ENCODE measurements around the gene CD2.
A peak's percentile ranks its signal among the peaks of the same experiment; 100 is the strongest.

The CD2 gene

DNA sequence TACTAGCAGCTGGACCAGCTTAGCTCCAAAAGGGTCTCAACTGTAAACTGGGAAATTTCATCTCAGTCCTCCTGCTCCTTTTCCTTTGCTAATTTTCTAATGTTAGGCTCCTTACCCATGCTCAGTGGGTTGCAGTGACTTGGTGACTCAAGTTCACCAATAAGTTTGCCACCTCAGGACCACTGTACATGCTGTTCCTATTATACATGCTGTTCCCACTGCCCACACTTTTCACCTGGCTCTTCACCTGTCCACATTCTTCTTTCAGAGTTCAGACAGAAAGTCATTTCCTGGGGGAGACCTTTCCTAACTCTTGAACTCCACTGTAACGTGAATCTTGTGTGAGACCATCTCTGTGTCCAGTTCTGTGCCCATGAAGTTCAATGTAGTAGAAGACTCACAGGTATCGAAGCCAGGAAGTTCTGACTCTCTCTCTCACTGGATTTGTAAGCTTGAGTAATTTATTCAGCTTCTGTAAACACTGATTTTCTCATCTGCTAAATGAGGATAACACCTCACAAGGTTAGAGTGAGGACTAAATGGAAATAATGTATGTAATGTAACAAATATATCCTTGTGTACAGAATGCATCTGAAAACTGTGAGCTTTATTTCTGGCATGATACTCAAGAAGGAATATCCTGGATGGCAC lies 17.9 kb downstream of the CD2 start:
- no peak for DNase-seq (ENCODE audit: low read depth in 4 of 4, low spot score in 1 of 4)

DNA sequence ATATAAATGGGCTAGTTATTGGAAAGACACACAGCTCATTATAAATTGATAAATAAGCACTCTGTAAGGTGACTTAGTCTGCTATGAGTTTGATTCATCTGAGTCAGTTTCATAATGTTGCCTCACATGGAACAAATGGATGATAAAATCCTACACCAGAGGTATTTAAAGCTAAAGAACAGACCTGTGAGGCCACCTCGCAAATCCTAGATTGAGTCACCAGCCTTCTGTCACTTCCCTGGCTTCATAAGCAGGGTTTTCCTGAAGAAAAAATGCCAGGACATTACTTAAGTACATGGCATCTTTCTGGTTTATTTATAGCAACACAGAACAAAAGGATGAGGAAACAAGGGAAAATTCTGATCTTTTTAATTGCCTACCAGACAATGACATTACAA lies 18.4 kb downstream of the CD2 start:
- DNase-seq (ENCODE audit: low read depth in 4 of 4, low spot score in 1 of 4): no peak

DNA sequence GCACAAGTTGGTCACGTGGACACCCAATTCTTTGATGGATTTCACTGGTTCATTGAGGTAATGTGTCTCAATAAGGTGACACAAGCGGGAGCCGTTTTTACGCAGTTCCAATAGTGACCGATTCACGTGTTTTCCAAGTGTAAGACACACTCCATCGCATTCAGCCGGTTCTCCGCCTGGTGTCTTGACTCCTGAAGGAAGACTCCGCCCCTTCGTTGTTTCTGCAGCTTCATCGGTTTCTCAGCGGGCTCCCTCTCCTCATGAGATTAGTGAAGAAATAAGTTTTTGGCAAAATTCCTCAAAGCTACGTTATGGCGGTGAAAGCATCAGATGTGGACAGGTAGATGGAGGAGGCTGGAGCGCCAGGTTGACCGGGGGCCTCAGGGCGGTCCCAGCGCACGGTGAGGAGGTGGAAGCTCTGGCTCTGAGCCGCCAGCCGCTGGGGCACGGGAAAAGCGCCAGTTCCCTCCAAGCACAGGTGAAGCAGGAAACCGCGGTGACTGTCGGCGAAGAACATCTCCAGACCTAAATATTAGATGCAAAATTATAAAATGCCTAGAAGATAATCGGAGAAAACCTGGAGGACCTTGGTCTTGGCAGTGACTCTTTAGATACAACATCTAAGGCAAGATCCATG lies 21.0 kb downstream of the CD2 start:
- DNase-seq (ENCODE audit: low read depth in 4 of 4, low spot score in 1 of 4): no peak

DNA sequence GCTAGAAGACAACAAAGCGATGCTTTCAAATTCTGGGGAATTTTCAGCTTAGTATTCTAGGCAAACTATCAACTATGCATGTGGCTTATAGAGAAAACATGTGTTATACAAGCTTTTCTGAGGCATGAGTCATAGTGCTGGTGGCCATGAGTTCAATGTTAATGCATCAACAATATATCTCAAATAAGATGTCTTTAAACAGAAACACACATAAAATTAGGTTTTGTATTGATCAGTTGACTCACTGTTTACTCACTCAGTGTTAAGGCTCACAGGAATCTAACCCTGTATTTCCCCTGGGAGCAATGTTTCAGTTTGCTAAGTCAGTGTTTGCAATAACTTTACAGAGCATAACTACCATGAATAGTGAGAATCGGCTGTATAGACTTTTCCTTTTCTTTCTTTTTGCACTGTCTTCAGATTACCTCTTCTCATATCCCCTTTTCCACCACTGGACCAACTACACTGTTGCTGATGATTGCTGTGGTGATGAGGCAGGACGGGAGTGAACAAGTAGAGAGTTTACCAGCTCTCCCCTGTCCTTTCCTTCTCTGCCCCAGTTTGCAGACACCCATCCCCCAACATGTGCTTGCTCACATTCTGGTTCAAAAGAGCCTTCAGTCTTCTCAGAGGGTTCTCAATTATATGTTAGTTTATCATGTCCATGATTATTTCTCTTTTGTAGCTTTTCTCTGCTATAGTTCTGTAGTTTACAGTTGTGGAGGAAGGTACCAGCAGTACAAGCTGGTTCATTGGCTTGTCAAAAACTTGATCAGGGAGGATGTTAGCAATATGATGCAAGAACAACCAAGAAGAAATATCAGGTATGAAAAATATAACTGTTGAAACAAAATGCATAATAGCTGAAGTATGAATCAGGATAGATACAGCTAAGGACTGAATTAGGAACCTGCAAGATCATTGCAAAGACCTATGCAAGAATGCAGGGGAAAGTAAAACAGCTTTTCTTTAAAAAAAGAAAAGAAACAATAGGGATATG lies 23.9 kb downstream of the CD2 start:
- no peak for DNase-seq (ENCODE audit: low read depth in 4 of 4, low spot score in 1 of 4)

DNA sequence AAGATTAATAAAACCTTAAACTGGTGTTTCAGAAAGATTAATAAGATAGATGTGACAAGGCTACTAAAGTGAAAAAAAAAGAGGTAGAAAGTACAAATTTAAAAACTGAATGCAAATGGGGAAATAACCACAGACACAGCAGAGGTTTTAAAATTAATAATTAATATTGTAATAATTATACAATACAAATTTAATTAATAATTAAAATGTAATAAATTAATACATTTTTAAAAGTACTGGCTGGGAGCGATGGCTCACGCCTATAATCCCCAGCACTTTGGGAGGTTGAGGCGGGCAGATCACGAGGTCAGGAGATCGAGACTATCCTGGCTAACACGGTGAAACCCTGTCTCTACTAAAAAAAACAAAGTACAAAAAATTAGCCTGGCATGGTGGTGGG lies 26.8 kb downstream of the CD2 start:
- no peak for DNase-seq (ENCODE audit: low read depth in 4 of 4, low spot score in 1 of 4)

DNA sequence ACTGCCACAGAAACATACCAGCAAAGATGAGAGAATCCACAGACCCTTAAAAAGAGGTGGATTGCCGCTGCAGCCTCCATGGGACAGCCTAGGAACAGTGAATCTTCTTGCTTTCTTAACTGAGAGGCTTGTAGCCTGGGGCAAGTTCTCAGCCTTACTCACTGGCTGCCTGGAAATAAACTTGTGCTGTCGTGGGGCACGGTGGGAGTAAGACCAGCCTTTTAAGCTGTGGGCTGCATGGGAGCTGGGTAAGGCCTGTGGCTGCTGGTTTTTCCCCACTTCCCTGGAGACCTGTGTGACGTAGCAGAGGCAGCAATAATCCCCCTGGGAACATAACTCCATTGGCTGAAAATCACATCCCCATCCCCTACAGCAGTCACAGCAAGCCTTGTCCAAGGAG lies 30.8 kb downstream of the CD2 start:
- no peak for DNase-seq (ENCODE audit: low read depth in 4 of 4, low spot score in 1 of 4)

DNA sequence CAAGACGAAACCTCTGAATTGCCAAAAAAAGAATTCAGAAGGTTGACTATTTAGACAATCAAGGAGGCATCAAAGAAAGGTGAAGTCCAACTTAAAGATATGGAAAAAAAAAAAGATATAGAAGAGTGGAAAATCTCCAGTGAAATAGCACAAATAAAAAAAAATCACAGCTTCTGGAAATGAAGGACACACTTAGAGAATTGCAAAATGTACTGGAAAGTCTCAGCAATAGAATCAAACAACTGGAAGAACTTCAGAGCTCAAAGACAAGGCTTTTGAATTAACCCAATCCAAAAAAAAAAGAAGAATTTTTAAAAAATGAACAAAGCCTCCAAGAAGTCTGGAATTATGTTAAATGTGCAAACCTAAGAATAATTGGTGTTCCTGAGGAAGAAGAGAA lies 31.8 kb downstream of the CD2 start:
- no peak for DNase-seq (ENCODE audit: low read depth in 4 of 4, low spot score in 1 of 4)

DNA sequence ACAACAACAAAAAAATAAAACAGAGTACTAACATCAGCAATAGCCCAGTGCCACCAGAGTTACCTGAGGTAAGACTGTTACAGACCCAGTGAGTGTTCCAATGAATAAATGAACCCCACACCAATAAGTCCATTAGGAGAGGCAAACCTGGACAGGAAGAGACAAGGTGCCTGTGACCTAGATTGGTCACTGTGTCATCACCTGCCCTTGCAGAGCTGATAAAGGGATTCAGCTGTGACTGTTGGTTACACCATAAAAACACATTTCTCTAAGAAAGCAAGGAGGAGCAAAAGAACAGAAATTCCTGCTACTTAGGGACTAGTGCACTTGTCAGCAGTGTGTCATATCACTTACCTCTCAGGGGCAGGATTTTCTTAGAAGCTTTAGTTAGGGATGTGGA lies 37.5 kb downstream of the CD2 start:
- no peak for DNase-seq (ENCODE audit: low read depth in 4 of 4, low spot score in 1 of 4)

DNA sequence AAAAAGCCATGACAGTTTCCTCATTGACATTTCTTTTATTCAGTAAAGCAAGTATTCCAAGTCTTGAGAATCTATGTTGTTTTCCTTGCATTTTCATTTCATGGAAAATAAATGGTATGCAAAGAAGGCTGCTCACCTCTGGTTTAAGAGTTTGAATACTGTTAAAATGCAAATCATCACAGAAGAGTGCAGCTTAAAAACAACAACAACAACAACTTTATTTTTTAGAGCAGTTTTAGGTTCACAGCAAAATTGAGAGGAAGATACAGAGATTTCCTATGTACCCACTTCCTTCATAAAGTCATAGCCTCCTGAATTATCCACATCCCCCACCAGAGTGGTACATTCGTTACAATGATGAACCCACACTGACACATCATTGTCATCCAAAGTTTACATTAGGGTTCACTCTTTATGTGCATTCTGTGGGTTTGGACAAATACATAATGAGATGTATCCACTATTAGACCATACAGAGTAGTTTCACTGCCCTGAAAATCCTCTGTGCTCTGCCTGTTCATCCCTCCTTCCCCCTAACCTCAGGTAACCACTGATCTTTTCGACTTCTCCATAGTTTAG lies 39.2 kb downstream of the CD2 start:
- DNase-seq (ENCODE audit: low read depth in 4 of 4, low spot score in 1 of 4): no peak

DNA sequence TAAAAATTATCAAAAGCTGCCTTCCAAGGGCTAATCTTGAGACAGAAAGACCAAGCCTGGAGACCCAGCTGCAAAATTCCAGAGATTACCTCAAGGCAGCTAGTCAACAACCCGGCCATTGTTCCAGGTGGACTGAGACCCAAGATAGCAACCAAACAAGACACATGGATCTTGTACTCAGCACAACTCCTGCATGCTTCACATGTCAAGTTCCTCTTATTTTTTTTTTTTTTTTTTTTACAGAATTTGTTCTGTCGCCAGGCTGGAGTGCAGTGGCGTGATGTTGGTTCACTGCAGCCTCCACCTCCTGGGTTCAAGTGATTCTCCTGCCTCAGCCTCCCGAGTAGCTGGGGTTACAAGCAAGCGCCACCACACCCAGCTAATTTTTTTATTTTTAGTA lies 40.1 kb downstream of the CD2 start:
- no peak for DNase-seq (ENCODE audit: low read depth in 4 of 4, low spot score in 1 of 4)

DNA sequence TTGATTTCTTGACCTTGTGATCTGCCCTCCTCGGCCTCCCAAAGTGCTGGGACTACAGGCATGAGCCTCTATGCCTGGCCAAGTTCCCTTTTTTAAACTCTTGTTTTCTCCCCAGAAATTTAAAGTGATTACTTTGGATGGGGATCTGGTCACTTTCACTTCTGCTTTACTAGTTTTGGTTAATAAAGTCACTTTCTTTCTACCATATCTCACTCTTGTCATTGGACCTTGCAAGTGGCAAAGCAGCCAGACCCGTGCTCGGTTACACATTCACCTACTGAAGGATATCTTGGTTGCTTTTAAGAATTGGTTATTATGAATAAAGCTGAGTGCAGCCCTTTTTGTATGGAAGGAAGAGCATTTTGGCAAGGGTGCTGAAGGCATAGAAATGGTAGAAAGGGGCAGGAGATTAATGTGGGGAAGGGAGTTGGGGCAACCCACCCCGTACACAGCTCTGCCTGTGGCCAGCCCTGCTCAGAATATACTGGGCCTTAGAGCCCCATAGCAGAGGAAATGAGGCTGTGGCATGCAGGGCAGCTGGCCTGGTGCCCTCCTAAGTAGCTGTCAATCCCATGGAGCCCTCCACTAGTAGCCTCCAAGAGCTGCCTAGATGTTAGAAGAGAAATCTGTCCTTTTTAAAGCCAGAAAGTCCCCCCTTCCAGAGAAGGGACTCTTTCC lies 40.7 kb downstream of the CD2 start:
- no peak for DNase-seq (ENCODE audit: low read depth in 4 of 4, low spot score in 1 of 4)

DNA sequence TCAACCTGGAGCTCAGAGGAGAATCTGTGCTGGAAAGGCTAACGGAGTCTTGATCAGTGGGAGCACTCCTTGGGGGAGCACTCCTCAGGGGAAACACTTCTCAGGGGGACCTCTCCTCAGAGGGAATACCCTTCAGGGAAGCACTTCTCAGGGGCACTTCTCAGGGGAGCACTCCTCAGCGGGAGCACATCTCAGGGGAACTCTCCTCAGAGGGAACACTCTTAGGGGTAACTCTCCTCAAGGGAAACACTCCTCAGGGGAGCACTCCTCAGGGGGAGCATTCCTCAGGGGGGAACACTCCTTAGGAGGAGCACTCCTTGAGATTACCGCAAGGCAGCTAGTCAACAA lies 41.2 kb downstream of the CD2 start:
- no peak for DNase-seq (ENCODE audit: low read depth in 4 of 4, low spot score in 1 of 4)

DNA sequence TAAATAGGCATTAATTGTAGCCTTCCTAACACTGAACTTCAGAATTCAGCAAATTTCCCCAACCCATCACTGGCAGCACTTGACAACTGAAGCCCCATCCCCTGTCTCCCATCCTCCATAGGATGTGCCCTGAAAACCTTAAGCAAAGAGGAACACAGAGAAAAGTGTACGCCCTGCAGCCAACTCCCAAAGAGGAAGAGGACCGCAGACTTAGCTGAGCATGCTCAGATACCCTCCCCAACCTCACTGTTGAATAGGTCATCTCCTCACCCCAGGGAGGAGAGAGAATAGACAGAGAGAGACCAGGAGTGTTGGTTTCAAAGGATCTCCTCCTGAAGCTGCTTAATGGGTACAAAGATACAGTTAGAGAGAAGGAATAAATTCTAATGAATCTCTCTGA lies 50.5 kb downstream of the CD2 start:
- no peak for DNase-seq (ENCODE audit: low read depth in 4 of 4, low spot score in 1 of 4)

DNA sequence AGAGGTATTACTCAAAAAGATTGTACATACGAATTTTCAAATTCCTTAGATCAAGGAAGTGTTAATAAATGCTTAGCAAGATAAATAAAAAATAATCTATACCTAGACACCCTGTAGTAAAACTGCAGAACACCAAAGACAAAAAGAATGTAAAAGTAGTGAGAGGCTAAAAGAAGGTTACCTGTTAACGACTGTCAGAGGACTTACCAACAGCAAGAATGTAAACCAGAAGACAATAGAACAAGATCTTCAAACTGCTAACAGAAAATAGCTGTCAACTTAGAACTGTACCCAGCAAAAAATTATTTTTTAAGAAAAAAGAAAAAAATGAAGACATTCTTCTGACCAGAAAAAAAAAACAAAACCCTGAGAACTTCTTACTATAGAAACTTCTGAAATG lies 51.2 kb downstream of the CD2 start:
- no peak for DNase-seq (ENCODE audit: low read depth in 4 of 4, low spot score in 1 of 4)

DNA sequence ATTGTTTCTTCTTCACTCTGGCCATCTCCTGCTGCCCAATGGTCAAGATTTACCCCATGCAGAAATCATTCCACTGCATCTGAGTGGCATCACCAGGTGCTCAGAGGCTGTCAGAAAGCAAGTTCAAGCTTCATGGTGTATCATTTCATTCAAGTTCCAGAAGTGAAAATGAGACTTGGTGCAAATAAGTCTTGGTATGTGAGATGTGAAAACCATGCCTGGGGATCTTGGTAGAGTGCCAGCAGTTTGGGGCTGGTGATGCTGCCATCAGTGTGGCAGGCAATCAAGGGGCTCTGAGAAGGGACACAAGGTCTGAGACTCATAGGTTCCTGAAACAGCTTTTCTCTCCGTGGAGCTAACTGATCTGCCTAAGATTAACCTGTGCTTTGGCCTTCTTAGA lies 52.0 kb downstream of the CD2 start:
- DNase-seq (ENCODE audit: low read depth in 4 of 4, low spot score in 1 of 4): peak; percentile 45 to 78 (median 61)

DNA sequence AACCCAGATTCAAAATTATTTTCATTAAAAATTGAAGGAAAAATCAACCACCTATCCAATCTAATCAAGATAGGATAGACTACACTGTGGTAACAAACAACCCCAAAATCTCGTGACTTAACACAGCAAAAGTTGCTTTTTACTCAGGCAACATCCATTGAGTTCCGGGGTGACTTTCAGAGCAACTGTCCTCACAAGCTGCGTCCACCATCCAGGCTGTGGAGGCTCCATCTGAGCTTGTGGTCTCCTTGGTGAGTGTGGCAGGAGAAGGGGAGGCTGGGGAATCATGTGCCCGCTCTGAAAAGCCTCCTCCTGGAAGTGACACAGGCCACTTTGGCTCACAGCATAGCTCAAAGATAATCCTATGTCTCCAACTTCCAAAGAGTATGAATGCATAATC lies 52.4 kb downstream of the CD2 start:
- no peak for DNase-seq (ENCODE audit: low read depth in 4 of 4, low spot score in 1 of 4)

DNA sequence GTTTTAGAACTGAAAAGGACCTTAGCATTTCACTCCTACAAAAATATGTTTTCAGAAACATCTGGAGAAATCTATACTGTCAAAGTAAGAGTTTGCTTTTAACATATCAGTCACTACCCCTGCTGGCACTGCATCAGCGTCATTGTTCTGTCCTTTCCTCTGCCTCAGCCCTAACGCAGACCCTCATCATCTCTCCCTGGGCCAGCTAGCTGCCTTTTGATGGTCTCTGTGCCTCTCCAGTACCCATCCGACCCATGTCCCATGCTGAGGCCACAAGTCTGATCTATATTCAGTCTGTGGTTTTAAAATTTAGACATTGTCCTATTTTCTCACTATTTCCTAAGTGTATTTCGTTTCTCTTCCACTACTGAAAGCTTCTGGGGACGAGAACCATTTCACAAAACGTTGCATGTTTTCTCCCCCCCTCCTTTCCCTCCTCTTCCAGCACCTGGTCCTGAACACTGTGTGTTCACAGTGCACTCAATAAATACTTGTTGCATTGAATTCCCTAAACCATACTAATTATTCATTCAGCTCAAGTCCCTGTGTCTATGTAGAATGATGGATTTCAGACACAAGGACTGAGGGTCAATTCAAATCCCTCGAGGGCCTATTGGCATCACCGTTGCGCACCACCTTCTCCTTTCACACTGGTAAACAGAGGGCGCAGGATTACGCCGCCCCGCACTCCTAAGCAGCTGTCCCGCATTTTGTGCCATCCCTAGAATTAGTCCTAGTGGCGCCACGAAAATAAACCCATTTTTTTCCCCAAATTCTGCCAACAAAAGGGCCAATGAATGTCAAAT lies 53.4 kb downstream of the CD2 start:
- no peak for DNase-seq (ENCODE audit: low read depth in 4 of 4, low spot score in 1 of 4)

DNA sequence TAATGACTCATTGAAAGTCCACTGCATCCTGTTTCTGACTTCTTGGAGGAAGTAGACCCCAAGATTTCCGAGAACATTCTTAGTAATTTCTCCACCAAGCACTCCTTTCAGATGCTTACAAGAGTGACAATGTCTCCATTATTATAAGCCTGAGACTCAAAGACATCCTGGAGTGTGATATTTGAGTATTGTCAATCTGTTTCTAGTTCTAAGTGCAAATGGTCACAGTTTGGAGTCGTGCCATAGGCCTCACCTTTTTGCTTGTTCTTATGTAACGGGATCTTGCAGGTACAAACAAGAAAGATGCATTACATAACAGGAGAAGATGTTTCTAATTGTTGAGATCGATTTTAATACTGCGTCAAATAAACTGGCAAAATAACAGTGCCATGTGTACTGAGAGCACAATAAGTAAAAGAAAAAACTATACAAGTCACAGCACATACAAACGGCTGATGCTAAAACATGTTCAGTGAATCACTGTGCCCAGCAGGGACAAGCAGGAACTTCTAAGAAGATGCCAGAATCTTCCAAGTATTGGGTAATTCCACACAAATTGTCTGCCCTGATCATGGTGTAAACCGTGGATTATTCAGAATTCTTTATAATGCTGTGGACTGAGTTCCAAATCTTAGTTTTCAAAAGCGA lies 54.1 kb downstream of the CD2 start:
- no peak for DNase-seq (ENCODE audit: low read depth in 4 of 4, low spot score in 1 of 4)

DNA sequence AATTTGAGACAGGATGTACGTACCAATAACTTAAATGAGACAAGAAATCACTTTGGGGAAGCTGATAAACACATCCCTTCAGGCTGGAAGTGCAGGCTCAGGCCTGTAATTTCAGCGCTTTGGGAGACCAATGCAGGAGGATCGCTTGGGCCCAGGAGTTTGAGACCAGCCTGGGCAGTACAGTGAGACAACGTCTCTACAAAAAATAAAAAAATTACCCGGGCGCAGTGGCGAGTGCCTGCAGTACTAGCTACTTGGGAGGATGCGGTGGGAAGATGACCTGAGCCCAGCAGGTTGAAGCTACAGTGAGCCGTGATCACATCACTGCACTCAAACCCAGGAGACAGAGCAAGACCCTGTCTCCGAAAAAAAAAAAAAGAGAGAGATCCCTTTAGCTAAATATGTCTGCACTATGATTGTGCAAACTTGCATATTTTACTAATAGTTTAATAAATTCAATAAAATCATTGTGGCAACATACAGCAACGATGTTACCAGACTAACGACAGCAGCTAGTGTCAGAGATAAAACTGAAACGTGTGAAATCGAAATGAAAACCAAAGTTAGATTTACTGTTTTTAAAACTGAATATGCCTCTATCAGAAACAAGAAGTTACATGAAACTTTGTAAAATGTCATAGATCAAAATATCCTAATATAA lies 54.7 kb downstream of the CD2 start:
- no peak for DNase-seq (ENCODE audit: low read depth in 4 of 4, low spot score in 1 of 4)

Measured in stimulated activated CD4-positive, alpha-beta T cell treated with anti-CD3 and anti-CD28 coated beads, Interleukin-1b, Interleukin-23, amount 100 ng/mL, for 24 hours (primary cell).